Sigmoid colon (tissue), 4 donors: ENCODE results near the gene SCG2.

Source experiments
- CTCF ChIP-seq, 4 experiments: fragments of 450-650 bp in 3 of 4; fragments of 200-600 bp in 1 of 4; IDR thresholded peaks; one replicate each; pipeline ENCODE4 v1.5.1; 2016 to 2019; ENCODE audit warnings: antibody characterized with exemption in 4 of 4, mild to moderate bottlenecking in 3 of 4, moderate library complexity in 2 of 4
- POLR2A ChIP-seq, 2 donors: fragments of 450-650 bp; IDR thresholded peaks; one replicate each; pipeline ENCODE4 v1.6.1; 2016; ENCODE audit warnings: antibody characterized with exemption in 2 of 2, mild to moderate bottlenecking in 2 of 2, moderate library complexity in 2 of 2
- POLR2AphosphoS5 ChIP-seq, 4 donors: sonication (generic); formaldehyde crosslinking; IDR thresholded peaks; one replicate each; pipeline ENCODE4 v1.6.1; 2017; ENCODE audit warnings: antibody characterized with exemption in 4 of 4

- TF ChIP-seq CTCF (IDR thresholded peaks at IDR 0.05) (no peak), POLR2A (IDR thresholded peaks at IDR 0.05) (no peak), POLR2AphosphoS5 (IDR thresholded peaks at IDR 0.05) (no peak)
Observed at GRCh38 chr2:223594259-223594658, 7.9 kb downstream of the SCG2 start.
